MM.1S (cell line): Measurements from ENCODE around the gene USP20.

Experiments
- DNase-seq: peaks from one replicate; pipeline ENCODE4 v3.0.0-alpha.2; 2015
- H2AFZ ChIP-seq: fragments of 300-600 bp; sonication (generic); 2 replicates; pipeline ENCODE4 v1.6.0; 2016; ENCODE audit warnings: antibody characterized with exemption, low read length
- H3F3A ChIP-seq: fragments of 300-600 bp; sonication (generic); 2 replicates; pipeline ENCODE4 v1.6.1; 2016; ENCODE audit warnings: mild to moderate bottlenecking, antibody characterized with exemption, low read length, moderate library complexity, mixed read lengths; ENCODE audit not compliant: insufficient read depth
- H3K27ac ChIP-seq: fragments of 300-600 bp; sonication (generic); 2 replicates; pipeline ENCODE4 v1.5.1; 2016; ENCODE audit warnings: mild to moderate bottlenecking, low read length
- H3K27me3 ChIP-seq: fragments of 300-600 bp; sonication (generic); replicated peaks from 2 replicates; pipeline ENCODE4 v1.6.0; 2016; ENCODE audit warnings: low read length; ENCODE audit not compliant: insufficient read depth
- H3K36me3 ChIP-seq: fragments of 300-600 bp; sonication (generic); replicated peaks from 2 replicates; pipeline ENCODE4 v1.6.1; 2016; ENCODE audit warnings: mild to moderate bottlenecking, low read length, mixed read lengths; ENCODE audit not compliant: insufficient read depth
- H3K4me1 ChIP-seq: fragments of 300-600 bp; sonication (generic); 2 replicates; pipeline ENCODE4 v1.6.1; 2016; ENCODE audit warnings: low read length, mixed read lengths
- H3K4me2 ChIP-seq: fragments of 300-600 bp; sonication (generic); 2 replicates; pipeline ENCODE4 v1.6.0; 2016; ENCODE audit warnings: low read depth, low read length
- H3K4me3 ChIP-seq: fragments of 300-600 bp; sonication (generic); 2 replicates; pipeline ENCODE4 v1.5.1; 2016; ENCODE audit warnings: low read length, mixed read lengths
- H3K79me2 ChIP-seq: fragments of 300-600 bp; sonication (generic); 2 replicates; pipeline ENCODE4 v1.6.1; 2016; ENCODE audit warnings: mixed run types, low read length, mixed read lengths
- H3K9ac ChIP-seq: fragments of 300-600 bp; sonication (generic); 2 replicates; pipeline ENCODE4 v1.6.1; 2016; ENCODE audit warnings: low read length, mixed read lengths
- H3K9me2 ChIP-seq: fragments of 300-600 bp; sonication (generic); replicated peaks from 2 replicates; pipeline ENCODE4 v1.6.1; 2016; ENCODE audit warnings: mild to moderate bottlenecking, low read length, mixed read lengths; ENCODE audit not compliant: insufficient read depth
- H3K9me3 ChIP-seq: fragments of 300-600 bp; sonication (generic); replicated peaks from 2 replicates; pipeline ENCODE4 v1.6.1; 2016; ENCODE audit warnings: mild to moderate bottlenecking, low read length, mixed read lengths; ENCODE audit not compliant: insufficient read depth
- H4K20me1 ChIP-seq: fragments of 300-600 bp; sonication (generic); 2 replicates; pipeline ENCODE4 v1.6.1; 2016; ENCODE audit warnings: mild to moderate bottlenecking, low read length, moderate library complexity, mixed read lengths; ENCODE audit not compliant: insufficient read depth
- CTCF ChIP-seq: fragments of 300-600 bp; sonication (generic); IDR thresholded peaks from 2 replicates; pipeline ENCODE4 v1.5.1; 2016; ENCODE audit warnings: antibody characterized with exemption, low read length, mixed read lengths
- EZH2 ChIP-seq: fragments of 300-600 bp; sonication (generic); optimal IDR thresholded peaks from 2 replicates; pipeline ENCODE3; 2017; ENCODE audit warnings: low read depth, mild to moderate bottlenecking, antibody characterized with exemption, low read length, mixed read lengths
- EZH2phosphoT487 ChIP-seq: fragments of 300-600 bp; sonication (generic); IDR thresholded peaks from 2 replicates; pipeline ENCODE4 v1.6.1; 2018; ENCODE audit warnings: antibody characterized with exemption, low read length

Gene USP20

GRCh38 chr9:129900263-129901027 is 65.2 kb downstream of the USP20 start:
- H3K27me3 ChIP-seq, result no peaks in the 10 kb centered on the region
- H3K79me2 ChIP-seq, result no peaks in the 10 kb centered on the region
- TF ChIP-seq EZH2 (no peak), CTCF (no peak), EZH2phosphoT487 (no peak)
- peaks cover under 1% of the 10 kb centered on the region for H3K4me1 ChIP-seq
- H3F3A ChIP-seq, result 0 out of 2 replicates have a peak, but pooled peaks cover 4% of the 10 kb centered on the region
- H3K4me2 ChIP-seq, result no peak overlapping the region
- H3K9me2 ChIP-seq, result no peaks in the 10 kb centered on the region
- H3K9me3 ChIP-seq, result no peaks in the 10 kb centered on the region
- no peak overlapping the region for H3K27ac ChIP-seq
- no peak for DNase-seq
- no peak overlapping the region for H3K9ac ChIP-seq
- no peaks in the 10 kb centered on the region for H3K36me3 ChIP-seq
- H3K4me3 ChIP-seq, result no peak overlapping the region
- H2AFZ ChIP-seq, result no peak overlapping the region
- H4K20me1 ChIP-seq, result no peaks in the 10 kb centered on the region

GRCh38 chr9:129901993-129902739 is 66.9 kb downstream of the USP20 start:
- peak overlapping the region; percentile 4; the same call in 1 of the 2 replicates for H3K27ac ChIP-seq
- H3K27me3 ChIP-seq, result no peaks in the 10 kb centered on the region
- no peak overlapping the region for H3K4me2 ChIP-seq
- H3F3A ChIP-seq, result no peaks in the 10 kb centered on the region
- no peak overlapping the region for H3K4me3 ChIP-seq
- no peak overlapping the region for H2AFZ ChIP-seq
- H3K9me2 ChIP-seq, result no peaks in the 10 kb centered on the region
- no peak for DNase-seq
- H3K36me3 ChIP-seq, result no peaks in the 10 kb centered on the region
- no peaks in the 10 kb centered on the region for H3K9me3 ChIP-seq
- no peak overlapping the region for H3K9ac ChIP-seq
- H3K79me2 ChIP-seq, result no peaks in the 10 kb centered on the region
- no peaks in the 10 kb centered on the region for H4K20me1 ChIP-seq
- no peak for TF ChIP-seq EZH2phosphoT487
- no peak for TF ChIP-seq CTCF
- TF ChIP-seq EZH2, result no peak
- H3K4me1 ChIP-seq, result no peaks in the 10 kb centered on the region

GRCh38 chr9:129902740-129903134 is 67.5 kb downstream of the USP20 start:
- H3K4me3 ChIP-seq, result no peak overlapping the region
- no peaks in the 10 kb centered on the region for H4K20me1 ChIP-seq
- H3K36me3 ChIP-seq, result no peaks in the 10 kb centered on the region
- H3K9me2 ChIP-seq, result no peaks in the 10 kb centered on the region
- no peaks in the 10 kb centered on the region for H3K79me2 ChIP-seq
- DNase-seq, result peak; percentile 7
- no peaks in the 10 kb centered on the region for H3K4me1 ChIP-seq
- no peak overlapping the region for H3K4me2 ChIP-seq
- H3K27ac ChIP-seq, result peak overlapping the region; percentile 4; the same call in 1 of the 2 replicates
- TF ChIP-seq EZH2phosphoT487 (no peak), EZH2 (no peak), CTCF (no peak)
- no peak overlapping the region for H3K9ac ChIP-seq
- H3F3A ChIP-seq, result no peaks in the 10 kb centered on the region
- no peaks in the 10 kb centered on the region for H3K27me3 ChIP-seq
- no peak overlapping the region for H2AFZ ChIP-seq
- no peaks in the 10 kb centered on the region for H3K9me3 ChIP-seq
